RPMI7951 (cell line): Measurements from ENCODE around the gene CFL1. TPM values are rescaled to one million over a fixed set of nuclear protein-coding genes. Genes with fewer than 3 reads are reported as not detected.

Source experiments
- total RNA-seq: library from RNA; depleted of rRNA; stranded (reverse); fragments of >200 nt; shearing (Covaris generic); gene quantifications from 2 replicates; pipeline ENCODE4 v1.2.3, GENCODE V29; 2014; rRNA removed

The CFL1 gene
- total RNA-seq, 1 experiment from 2014 or later = 2,212 TPM

Other genes starting within 250 kb of the CFL1 start
- gene MAP3K11, start 244.0 kb downstream of the CFL1 start, total RNA-seq = 11.8 and 24.2 TPM in 2 replicates
- gene PCNX3, start 242.4 kb downstream of the CFL1 start, total RNA-seq = 9.1 and 11.9 TPM in 2 replicates
- 16.7 and 21.2 TPM in 2 replicates for gene SIPA1, start 220.1 kb downstream of the CFL1 start, total RNA-seq
- gene RELA, start 195.3 kb downstream of the CFL1 start, total RNA-seq = 33.3 and 34.2 TPM in 2 replicates
- 36.8 and 47.9 TPM in 2 replicates for gene KAT5, start 145.9 kb downstream of the CFL1 start, total RNA-seq
- 38.3 and 54.8 TPM in 2 replicates for gene RNASEH2C, start 137.4 kb downstream of the CFL1 start, total RNA-seq
- gene AP5B1, start 77.2 kb downstream of the CFL1 start, total RNA-seq = 4.2 and 6.7 TPM in 2 replicates
- gene OVOL1, start 71.1 kb downstream of the CFL1 start, total RNA-seq = not detected in 2 replicates
- gene SNX32, start 24.2 kb downstream of the CFL1 start, total RNA-seq = 0.20 TPM in 1 of 2 replicates, not detected in the other
- gene MUS81, start 2.3 kb upstream of the CFL1 start, total RNA-seq = 38.9 and 40.6 TPM in 2 replicates
- 5.4 and 8.4 TPM in 2 replicates for gene EFEMP2, start 14.6 kb upstream of the CFL1 start, total RNA-seq
- gene CTSW, start 21.7 kb upstream of the CFL1 start, total RNA-seq = 5.4 and 8.9 TPM in 2 replicates
- 141 and 145 TPM in 2 replicates for gene FIBP, start 30.3 kb upstream of the CFL1 start, total RNA-seq
- gene CCDC85B, start 32.5 kb upstream of the CFL1 start, total RNA-seq = 34.7 and 61.6 TPM in 2 replicates
- gene FOSL1, start 42.2 kb upstream of the CFL1 start, total RNA-seq = 158 and 232 TPM in 2 replicates
- gene C11orf68, start 60.9 kb upstream of the CFL1 start, total RNA-seq = 31.1 and 37.5 TPM in 2 replicates
- 405 and 548 TPM in 2 replicates for gene DRAP1, start 61.2 kb upstream of the CFL1 start, total RNA-seq
- not detected in 2 replicates for gene TSGA10IP, start 87.3 kb upstream of the CFL1 start, total RNA-seq
- gene SART1, start 103.6 kb upstream of the CFL1 start, total RNA-seq = 39.4 and 58.1 TPM in 2 replicates
- 38.4 and 42.7 TPM in 2 replicates for gene EIF1AD, start 144.0 kb upstream of the CFL1 start, total RNA-seq
- gene BANF1, start 144.3 kb upstream of the CFL1 start, total RNA-seq = 66.9 and 101 TPM in 2 replicates
- 0.60 and 1.5 TPM in 2 replicates for gene CST6, start 153.8 kb upstream of the CFL1 start, total RNA-seq
- 0.20 and 0.36 TPM in 2 replicates for gene CATSPER1, start 168.3 kb upstream of the CFL1 start, total RNA-seq
- not detected in 2 replicates for gene GAL3ST3, start 191.0 kb upstream of the CFL1 start, total RNA-seq
- 198 and 205 TPM in 2 replicates for gene SF3B2, start 194.2 kb upstream of the CFL1 start, total RNA-seq
- 16.7 and 19.1 TPM in 2 replicates for gene PACS1, start 212.1 kb upstream of the CFL1 start, total RNA-seq